Lower leg skin (tissue), 3 donors: ENCODE data around the gene CRYM.
"Not testable (repeated sequence)": the region's sequence is repeated elsewhere in the genome, so short reads cannot be mapped to it uniquely, and the experiment has no call there.

ENCODE experiments used
- CTCF ChIP-seq, 3 donors: fragments of 450-650 bp; IDR thresholded peaks; one replicate each; pipeline ENCODE4 v1.5.1; 2016; ENCODE audit warnings: antibody characterized with exemption in 3 of 3, mild to moderate bottlenecking in 3 of 3, moderate library complexity in 2 of 3
- POLR2A ChIP-seq, 2 donors: fragments of 450-650 bp; IDR thresholded peaks; one replicate each; pipeline ENCODE4 v1.6.1; 2016 to 2017; ENCODE audit warnings: antibody characterized with exemption in 2 of 2, mild to moderate bottlenecking in 1 of 2, moderate library complexity in 1 of 2

- not testable (repeated sequence) for TF ChIP-seq CTCF, POLR2A (IDR thresholded peaks at IDR 0.05)
These were observed 11.7 kb upstream of the CRYM start for GRCh38 chr16:21289789-21290188.
